Measurements from ENCODE around the gene HPCAL1.

DNA sequence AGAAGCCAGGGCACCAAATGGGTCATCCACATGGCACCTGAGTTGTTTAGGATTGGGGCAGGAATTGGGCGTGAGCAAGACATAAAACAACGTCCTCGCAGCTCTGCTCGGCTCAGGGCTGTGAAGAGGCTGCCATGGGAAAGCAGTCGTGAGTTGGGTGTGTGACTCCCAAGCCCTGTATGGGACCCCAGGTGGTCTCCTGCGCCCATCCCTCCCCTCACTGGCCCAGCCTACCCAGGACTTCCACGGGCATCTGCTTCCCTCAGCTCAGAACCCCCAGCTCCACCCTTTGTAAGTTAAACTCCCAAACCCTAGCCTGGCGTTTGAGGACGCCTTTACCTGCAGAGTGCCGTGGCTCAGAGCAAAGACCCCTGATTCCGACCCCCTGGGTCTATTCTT, 23.2 kb upstream of the HPCAL1 start:
- TF ChIP-seq CTCF (conservative IDR thresholded peaks at IDR 0.05; ENCODE audit: low read length) (no peak), EZH2phosphoT487 (IDR thresholded peaks at IDR 0.05; ENCODE audit: borderline replicate concordance, low read depth, low read length) (no peak)

Data from OCI-LY7 (cell line).